ENCODE measurements around the gene BYSL.

Gene BYSL

DNA sequence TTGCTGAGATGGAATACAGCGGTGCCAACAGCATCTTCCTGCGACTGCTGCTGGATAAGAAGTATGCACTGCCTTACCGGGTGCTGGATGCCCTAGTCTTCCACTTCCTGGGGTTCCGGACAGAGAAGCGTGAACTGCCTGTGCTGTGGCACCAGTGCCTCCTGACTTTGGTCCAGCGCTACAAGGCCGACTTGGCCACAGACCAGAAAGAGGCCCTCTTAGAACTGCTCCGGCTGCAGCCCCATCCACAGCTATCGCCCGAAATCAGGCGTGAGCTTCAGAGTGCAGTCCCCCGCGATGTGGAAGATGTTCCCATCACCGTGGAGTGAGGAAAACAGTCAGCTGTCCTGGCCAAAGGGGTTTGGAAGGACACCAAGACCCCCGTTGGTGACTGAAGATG lies 11.1 kb downstream of the BYSL start:
- FAIRE-seq (no peak), DNase-seq (ENCODE audit: insufficient read length, low spot score) (no peak)
- TF ChIP-seq PAX5 (IDR thresholded peaks at IDR 0.05; ENCODE audit: insufficient read depth, low read length, severe bottlenecking) (no peak), POLR2AphosphoS5 (IDR thresholded peaks at IDR 0.05; ENCODE audit: low read depth, low read length) (no peak), SPI1 (IDR thresholded peaks at IDR 0.05; ENCODE audit: low read depth, low read length) (no peak), POU2F2 (IDR thresholded peaks at IDR 0.05; ENCODE audit: low read depth, low read length) (no peak), TAF1 (IDR thresholded peaks at IDR 0.05; ENCODE audit: low read depth, low read length) (no peak), POLR2A (IDR thresholded peaks at IDR 0.05; ENCODE audit: low read depth, low read length) (no peak)

DNA sequence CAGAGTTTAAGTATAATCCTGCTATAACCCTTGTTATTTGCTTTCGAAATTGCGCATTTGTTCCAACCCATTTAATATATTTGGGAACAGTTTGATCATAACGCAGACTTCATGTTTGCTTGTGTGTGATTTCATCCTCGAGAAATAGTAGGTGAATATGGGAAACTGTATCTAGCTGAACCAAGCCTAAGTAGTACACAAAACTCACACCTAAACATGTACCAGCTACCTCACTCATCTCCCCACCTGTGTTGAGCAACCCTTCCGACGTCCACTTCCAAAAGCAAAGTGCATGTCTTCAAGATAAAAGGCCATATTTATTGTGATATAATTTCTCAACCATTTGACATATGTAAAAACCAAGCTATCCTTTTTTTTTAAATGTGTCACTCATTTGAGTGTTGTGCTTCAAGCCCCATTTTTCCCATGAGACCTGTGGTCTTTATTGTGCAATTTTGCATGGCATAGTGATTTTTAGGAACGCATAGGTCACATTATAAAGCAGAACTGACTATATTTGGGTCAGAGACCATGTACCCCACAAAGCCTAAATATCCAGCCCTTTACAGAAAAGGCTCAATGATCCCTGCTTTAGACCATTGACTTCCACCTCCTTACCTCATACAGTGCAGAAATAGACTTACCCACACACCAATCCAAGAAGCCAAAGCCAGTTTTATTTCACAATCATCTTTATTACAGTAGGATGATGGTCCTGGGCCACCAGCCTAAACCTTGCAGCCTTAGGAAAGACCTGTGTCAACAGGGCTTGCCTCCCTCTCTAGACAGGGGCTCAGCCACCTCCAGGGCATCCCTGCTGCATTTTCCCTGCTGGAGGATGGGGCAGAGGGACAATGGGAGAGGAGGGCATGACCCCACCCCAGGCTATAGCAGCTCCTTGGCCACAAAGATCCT lies 13.2 kb downstream of the BYSL start:
- FAIRE-seq (no peak), DNase-seq (ENCODE audit: insufficient read length, low spot score) (no peak)
- no peak for TF ChIP-seq POLR2A (IDR thresholded peaks at IDR 0.05; ENCODE audit: low read depth, low read length)
- no peak for TF ChIP-seq POU2F2 (IDR thresholded peaks at IDR 0.05; ENCODE audit: low read depth, low read length)
- TF ChIP-seq POLR2AphosphoS5 (IDR thresholded peaks at IDR 0.05; ENCODE audit: low read depth, low read length), result no peak
- TF ChIP-seq TAF1 (IDR thresholded peaks at IDR 0.05; ENCODE audit: low read depth, low read length), result no peak
- TF ChIP-seq SPI1 (IDR thresholded peaks at IDR 0.05; ENCODE audit: low read depth, low read length), result no peak
- TF ChIP-seq PAX5 (IDR thresholded peaks at IDR 0.05; ENCODE audit: insufficient read depth, low read length, severe bottlenecking), result no peak

DNA sequence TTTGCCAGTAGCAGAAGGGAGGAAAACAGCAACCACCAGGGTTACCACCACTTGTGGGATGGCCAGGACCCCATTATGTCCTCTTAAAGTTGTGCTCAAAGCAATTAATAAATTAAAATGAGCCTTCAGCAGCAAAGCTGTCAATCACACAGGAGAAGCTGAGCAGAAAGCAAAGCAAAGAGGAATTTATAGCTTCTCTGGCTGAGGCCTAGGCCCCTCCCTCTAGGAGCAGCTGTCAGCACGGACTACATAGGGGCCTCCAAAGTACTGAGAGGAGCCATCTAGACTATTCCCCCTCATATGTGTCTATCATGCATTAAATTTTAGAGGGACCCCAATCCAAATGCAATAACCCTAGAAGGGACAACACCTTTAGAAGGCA lies 13.9 kb downstream of the BYSL start:
- FAIRE-seq (no peak), DNase-seq (ENCODE audit: insufficient read length, low spot score) (no peak)
- TF ChIP-seq TAF1 (IDR thresholded peaks at IDR 0.05; ENCODE audit: low read depth, low read length) (no peak), POU2F2 (IDR thresholded peaks at IDR 0.05; ENCODE audit: low read depth, low read length) (no peak), POLR2A (IDR thresholded peaks at IDR 0.05; ENCODE audit: low read depth, low read length) (no peak), POLR2AphosphoS5 (IDR thresholded peaks at IDR 0.05; ENCODE audit: low read depth, low read length) (no peak), PAX5 (IDR thresholded peaks at IDR 0.05; ENCODE audit: insufficient read depth, low read length, severe bottlenecking) (no peak), SPI1 (IDR thresholded peaks at IDR 0.05; ENCODE audit: low read depth, low read length) (no peak)

DNA sequence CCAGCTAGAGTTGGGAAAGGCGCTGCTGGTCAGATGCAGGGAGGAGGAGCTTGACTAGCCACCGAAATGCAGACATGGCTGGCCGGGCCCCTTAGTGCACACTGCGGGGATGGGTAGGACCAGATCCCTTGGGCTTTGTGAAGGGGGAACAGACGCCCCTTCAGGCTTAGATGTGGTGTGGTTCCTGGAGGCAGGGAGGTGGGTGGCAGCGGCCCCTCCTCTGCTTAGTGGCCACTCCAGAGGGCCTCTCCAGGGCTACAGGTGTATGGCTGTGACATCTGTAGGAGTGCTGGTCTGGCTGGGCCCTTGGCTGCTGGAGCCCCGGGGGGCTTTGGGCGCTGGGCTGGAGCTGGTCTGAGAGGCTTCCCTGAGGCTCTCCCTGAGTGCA lies 14.4 kb downstream of the BYSL start:
- FAIRE-seq (no peak), DNase-seq (ENCODE audit: insufficient read length, low spot score) (no peak)

DNA sequence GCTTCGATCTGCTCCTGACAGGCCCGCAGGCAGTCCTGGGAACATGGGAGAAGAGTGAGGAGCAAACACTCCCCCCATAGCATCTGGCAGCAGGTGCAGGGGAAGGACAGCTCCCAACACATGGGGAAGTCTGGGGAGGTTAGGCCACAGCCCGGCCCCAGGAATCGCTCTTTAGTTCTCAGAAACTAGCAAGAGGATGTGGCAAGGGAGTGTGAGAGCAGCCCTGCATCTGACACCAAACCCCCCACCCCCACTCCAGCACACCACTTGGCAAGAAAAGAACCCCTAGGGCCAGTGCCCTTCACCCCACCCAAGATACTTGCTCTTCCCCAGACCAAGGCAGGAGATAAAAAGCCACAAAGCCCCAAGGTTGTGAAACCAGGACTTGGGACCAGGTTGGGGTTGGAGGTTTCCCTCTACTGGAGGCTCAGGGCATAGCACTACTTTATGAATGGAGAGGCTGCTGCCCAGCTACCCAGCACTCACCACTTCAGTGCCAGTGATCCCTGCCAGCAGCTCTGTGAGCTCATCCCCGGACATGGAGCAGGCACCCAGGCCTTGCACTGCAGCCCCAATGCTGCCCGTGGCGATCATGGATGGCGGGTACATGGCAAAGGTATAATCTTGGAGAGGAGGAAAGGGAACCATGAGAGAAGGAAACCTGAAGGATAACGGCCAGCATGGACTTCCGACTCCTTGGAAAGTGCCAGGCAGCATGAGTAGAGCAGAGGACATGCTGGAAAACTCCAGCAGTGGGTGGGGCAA lies 15.0 kb downstream of the BYSL start:
- peak; percentile 89 for FAIRE-seq
- TF ChIP-seq POLR2AphosphoS5 (IDR thresholded peaks at IDR 0.05; ENCODE audit: low read depth, low read length) (no peak; the same call in 1 of the 2 replicates), SPI1 (IDR thresholded peaks at IDR 0.05; ENCODE audit: low read depth, low read length) (no peak), TAF1 (IDR thresholded peaks at IDR 0.05; ENCODE audit: low read depth, low read length) (no peak), POU2F2 (IDR thresholded peaks at IDR 0.05; ENCODE audit: low read depth, low read length) (0 out of 2 replicates have a peak, but pooled peaks have one; percentile 11)
- peak; percentile 58 for DNase-seq (ENCODE audit: insufficient read length, low spot score)

More for the DNA sequence above, 14.4 kb downstream of the BYSL start:
- no peak for TF ChIP-seq PAX5 (IDR thresholded peaks at IDR 0.05; ENCODE audit: insufficient read depth, low read length, severe bottlenecking)
- peak; percentile 56 for TF ChIP-seq POLR2AphosphoS5 (IDR thresholded peaks at IDR 0.05; ENCODE audit: low read depth, low read length)

DNA sequence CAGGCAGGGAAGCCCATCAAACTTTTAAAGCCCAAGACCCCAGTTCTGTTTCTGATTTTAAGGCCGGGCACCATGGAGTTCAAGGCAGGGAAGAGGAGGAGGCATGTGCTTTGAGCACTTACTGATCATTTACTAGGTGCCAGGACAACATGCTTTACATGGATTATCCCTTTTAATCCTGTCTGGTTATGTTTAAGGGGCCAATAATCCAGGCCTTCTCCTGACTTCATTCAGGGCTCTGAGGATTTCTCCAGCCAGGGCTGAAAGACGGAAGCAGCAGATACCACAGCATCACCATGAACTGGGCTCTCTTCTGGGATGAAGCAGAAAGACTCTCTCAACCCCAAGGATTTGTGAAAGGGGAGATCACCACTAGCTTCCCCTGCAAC lies 16.2 kb downstream of the BYSL start:
- FAIRE-seq, result no peak
- no peak for TF ChIP-seq PAX5 (IDR thresholded peaks at IDR 0.05; ENCODE audit: insufficient read depth, low read length, severe bottlenecking)
- TF ChIP-seq TAF1 (IDR thresholded peaks at IDR 0.05; ENCODE audit: low read depth, low read length), result no peak
- no peak for TF ChIP-seq POLR2A (IDR thresholded peaks at IDR 0.05; ENCODE audit: low read depth, low read length)
- no peak for TF ChIP-seq SPI1 (IDR thresholded peaks at IDR 0.05; ENCODE audit: low read depth, low read length)
- TF ChIP-seq POU2F2 (IDR thresholded peaks at IDR 0.05; ENCODE audit: low read depth, low read length), result no peak
- no peak for TF ChIP-seq POLR2AphosphoS5 (IDR thresholded peaks at IDR 0.05; ENCODE audit: low read depth, low read length)
- no peak for DNase-seq (ENCODE audit: insufficient read length, low spot score)

DNA sequence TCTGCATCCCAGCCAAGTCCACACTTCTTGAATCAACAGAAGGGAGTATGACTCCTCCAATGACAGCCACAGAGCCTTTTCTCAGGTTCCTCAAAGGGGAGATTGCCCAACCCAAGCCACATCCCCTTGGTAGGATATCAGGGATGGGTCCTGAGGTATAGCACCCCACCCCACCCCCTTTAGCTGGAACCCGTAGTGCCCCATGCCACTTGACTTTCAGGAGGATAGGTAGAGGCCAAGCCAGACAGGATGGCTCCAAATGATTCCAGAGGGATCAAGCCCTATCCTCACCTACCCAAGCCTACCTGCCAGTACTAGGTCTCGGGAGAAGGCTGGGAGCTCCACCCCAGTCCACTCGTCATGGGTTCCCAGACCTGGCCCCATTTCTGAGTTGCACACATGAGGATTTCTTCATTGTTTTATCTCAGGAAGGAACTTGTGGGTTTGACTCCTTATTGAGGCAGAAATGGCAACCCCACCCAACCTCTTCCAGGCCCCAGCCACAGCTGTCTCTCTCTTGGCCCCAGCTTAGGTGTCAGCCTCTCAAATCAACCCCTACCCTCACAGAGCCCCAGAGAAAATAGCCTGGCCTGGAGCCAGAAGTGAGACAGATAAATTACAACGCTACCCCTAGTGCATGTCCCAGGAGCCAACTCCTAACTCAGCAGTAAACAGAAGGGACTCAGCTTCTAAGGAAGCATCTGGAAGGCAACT lies 16.7 kb downstream of the BYSL start:
- FAIRE-seq (no peak), DNase-seq (ENCODE audit: insufficient read length, low spot score) (no peak)
- TF ChIP-seq SPI1 (IDR thresholded peaks at IDR 0.05; ENCODE audit: low read depth, low read length) (no peak), PAX5 (IDR thresholded peaks at IDR 0.05; ENCODE audit: insufficient read depth, low read length, severe bottlenecking) (no peak), POU2F2 (IDR thresholded peaks at IDR 0.05; ENCODE audit: low read depth, low read length) (no peak), TAF1 (IDR thresholded peaks at IDR 0.05; ENCODE audit: low read depth, low read length) (no peak), POLR2AphosphoS5 (IDR thresholded peaks at IDR 0.05; ENCODE audit: low read depth, low read length) (no peak), POLR2A (IDR thresholded peaks at IDR 0.05; ENCODE audit: low read depth, low read length) (no peak)

DNA sequence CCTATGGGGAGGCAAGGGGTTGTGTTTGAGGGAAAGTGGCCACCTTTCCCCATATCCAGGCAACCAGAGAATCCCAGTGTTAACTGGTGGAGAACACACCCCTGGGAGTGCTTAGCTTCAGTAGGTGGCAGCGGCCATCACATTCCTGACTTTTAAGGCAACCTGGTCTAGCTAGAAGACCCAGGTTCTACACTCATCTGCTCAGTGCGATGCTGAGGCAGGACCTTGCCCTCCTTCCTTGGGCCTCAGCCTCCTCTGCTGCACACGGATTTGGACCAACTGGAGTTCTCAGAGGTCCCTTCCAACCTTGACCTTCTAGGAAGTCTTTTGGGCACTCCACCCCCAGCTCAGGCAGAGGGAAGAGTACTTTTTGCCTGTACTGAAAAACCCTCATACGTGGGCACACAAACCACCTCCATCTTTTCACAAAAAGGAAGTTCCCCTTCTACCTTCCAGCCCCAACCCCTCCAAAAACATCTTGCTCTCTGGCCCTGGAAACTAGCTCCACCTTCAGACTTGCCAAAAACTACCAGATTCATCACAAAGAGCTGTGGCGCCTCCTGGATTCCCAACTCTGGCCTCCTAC lies 17.4 kb downstream of the BYSL start:
- DNase-seq (ENCODE audit: insufficient read length, low spot score) (no peak), FAIRE-seq (no peak)
- TF ChIP-seq POLR2A (IDR thresholded peaks at IDR 0.05; ENCODE audit: low read depth, low read length) (no peak), POLR2AphosphoS5 (IDR thresholded peaks at IDR 0.05; ENCODE audit: low read depth, low read length) (no peak)

All from GM12891 (cell line).